PC-9 (cell line): ENCODE measurements around the gene ID1. TPM values are rescaled to one million over a fixed set of nuclear protein-coding genes. Genes with fewer than 3 reads are reported as not detected.
"Not testable (repeated sequence)": the region's sequence is repeated elsewhere in the genome, so short reads cannot be mapped to it uniquely, and the experiment has no call there.

Experiments used
- BruUV-seq: library from RNA; stranded (reverse); fragments of 400-500 nt; replicated peaks from 2 replicates; lab custom pipeline; 2021; lab: Mats Ljungman, UMichigan
- CTCF ChIA-PET: fragments of 300-600 bp; sonication (Branson Sonifier 250); formaldehyde crosslinking; loops from one replicate; lab custom pipeline; 2022; ENCODE audit warnings: antibody characterized with exemption; lab: Charles Lee
- POLR2A ChIA-PET: fragments of 300-600 bp; sonication (Branson Sonifier 250); formaldehyde crosslinking; loops from one replicate; lab custom pipeline; 2022; ENCODE audit warnings: antibody characterized with exemption; ENCODE audit not compliant: unreplicated experiment; lab: Charles Lee
- DNase-seq, 2 experiments: peaks; one replicate each; pipeline versions ENCODE4 v3.0.0 to v3.0.0-alpha.2; 2015 to 2022; ENCODE audit warnings: mixed read lengths in 1 of 2
- H2AFZ ChIP-seq: fragments of 200-600 bp; sonication (generic); 2 replicates; pipeline ENCODE4 v1.8.1; 2017; ENCODE audit warnings: antibody characterized with exemption
- H3F3A ChIP-seq: fragments of 200-600 bp; sonication (generic); 2 replicates; pipeline ENCODE4 v1.8.1; 2017; ENCODE audit warnings: antibody characterized with exemption, mild to moderate bottlenecking, low read depth; ENCODE audit not compliant: insufficient read depth
- H3K27ac ChIP-seq: fragments of 200-600 bp; sonication (generic); 2 replicates; pipeline ENCODE4 v1.6.1; 2016; ENCODE audit warnings: mixed run types
- H3K27me3 ChIP-seq: fragments of 200-600 bp; sonication (generic); 2 replicates; pipeline ENCODE4 v1.6.1; 2016; ENCODE audit warnings: low read depth, mixed run types; ENCODE audit not compliant: insufficient read depth
- H3K36me3 ChIP-seq: fragments of 200-600 bp; sonication (generic); 2 replicates; pipeline ENCODE4 v1.6.1; 2016; ENCODE audit warnings: low read depth, mixed run types
- H3K4me1 ChIP-seq: fragments of 200-600 bp; sonication (generic); replicated peaks from 2 replicates; pipeline ENCODE4 v1.6.1; 2016; ENCODE audit warnings: mixed run types; ENCODE audit not compliant: insufficient read depth
- H3K4me2 ChIP-seq: fragments of 200-600 bp; sonication (generic); 2 replicates; pipeline ENCODE4 v1.6.1; 2017; ENCODE audit warnings: mixed run types
- H3K4me3 ChIP-seq: fragments of 200-600 bp; sonication (generic); 2 replicates; pipeline ENCODE4 v1.6.1; 2016; ENCODE audit warnings: mixed run types
- H3K79me2 ChIP-seq: fragments of 200-600 bp; sonication (generic); 2 replicates; pipeline ENCODE4 v1.6.1; 2017; ENCODE audit warnings: low read depth, mixed run types
- H3K9me2 ChIP-seq: fragments of 200-600 bp; sonication (generic); 2 replicates; pipeline ENCODE4 v1.8.1; 2017; ENCODE audit warnings: mild to moderate bottlenecking; ENCODE audit not compliant: insufficient read depth
- H3K9me3 ChIP-seq: fragments of 200-600 bp; sonication (generic); 2 replicates; pipeline ENCODE4 v1.8.1; 2016; ENCODE audit warnings: low read depth; ENCODE audit not compliant: insufficient read depth
- H4K20me1 ChIP-seq: fragments of 200-600 bp; sonication (generic); 2 replicates; pipeline ENCODE4 v1.8.1; 2017; ENCODE audit not compliant: insufficient read depth
- EZH2 ChIP-seq: fragments of 200-600 bp; sonication (generic); IDR thresholded peaks from 2 replicates; pipeline ENCODE4 v1.8.0; 2017; ENCODE audit warnings: antibody characterized with exemption, low read depth
- intact Hi-C: fragments of 100-400 bp; cut with micrococcal nuclease; formaldehyde crosslinking; loops from one replicate; pipeline ENCODE4 v1.10.0; 2022; ENCODE audit not compliant: unreplicated experiment
- total RNA-seq: library from RNA; stranded (reverse); gene quantifications from 2 replicates; pipeline ENCODE4 v1.2.3, GENCODE V29; 2021
- TF ChIP-seq, protein P1 (sequence below): fragments of 200-600 bp; sonication (generic); conservative IDR thresholded peaks from 2 replicates; pipeline ENCODE4 v1.6.1; 2017; ENCODE audit warnings: mixed run types, antibody characterized with exemption, mild to moderate bottlenecking, moderate library complexity

The ID1 gene
- total RNA-seq, 1 experiment from 2014 or later = 74.4 TPM

DNA sequence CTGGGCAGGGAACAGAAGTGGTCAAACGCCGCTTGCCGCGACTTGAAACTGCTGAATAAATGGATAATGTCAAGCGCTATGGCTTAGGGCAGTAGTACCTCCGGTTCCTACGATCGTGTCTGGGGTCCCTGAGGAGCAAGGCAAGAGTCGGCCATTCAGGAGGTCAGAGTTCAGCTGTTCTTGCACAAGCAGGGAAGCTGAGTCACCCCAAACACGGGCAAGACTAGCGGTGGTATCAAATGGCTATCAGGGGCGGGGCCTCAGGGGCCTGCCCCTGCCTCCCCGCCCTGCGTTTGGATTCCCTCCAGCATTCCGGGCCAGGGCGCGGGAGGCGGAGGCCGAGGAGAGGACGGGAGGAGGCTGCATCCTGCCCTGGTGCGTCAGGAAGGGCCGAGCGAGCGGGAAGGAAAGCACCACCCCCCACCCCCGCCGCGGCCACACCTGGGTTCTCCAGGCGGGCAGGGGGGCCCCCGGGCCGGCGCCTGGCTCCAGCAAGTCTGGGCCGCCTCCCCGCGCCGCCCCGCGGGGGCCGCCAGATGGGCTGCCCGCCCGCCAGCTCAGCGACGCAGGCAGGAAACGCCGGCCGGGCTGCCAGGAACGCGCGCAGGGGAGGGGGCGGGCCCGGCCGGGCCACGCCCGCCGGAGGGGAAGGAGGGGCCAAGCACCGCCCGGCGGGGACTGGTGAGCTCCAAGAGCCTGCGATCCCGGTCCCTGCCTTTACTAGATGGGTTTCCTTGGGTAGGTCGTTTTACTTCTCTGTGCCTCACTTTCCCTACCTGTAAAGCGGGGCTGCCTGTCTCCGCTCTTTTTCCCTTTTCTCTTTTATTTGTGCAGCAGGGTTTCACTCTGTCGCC is 32.2 kb upstream of the ID1 start:
- Histone ChIP-seq H3F3A (peaks cover 35% of the 10 kb centered on the region; the same call in 1 of the 2 replicates), H3K36me3 (0 out of 2 replicates have a peak, but pooled peaks cover 12% of the 10 kb centered on the region), H2AFZ (peak overlapping the region; percentile 75; the same call in 1 of the 2 replicates), H4K20me1 (no peaks in the 10 kb centered on the region), H3K4me3 (peak overlapping the region; percentile 64), H3K9me3 (no peaks in the 10 kb centered on the region), H3K4me2 (peak overlapping the region; percentile 77), H3K79me2 (0 out of 2 replicates have a peak, but pooled peaks cover 5% of the 10 kb centered on the region), H3K27ac (peak overlapping the region; percentile 96), H3K9me2 (no peaks in the 10 kb centered on the region), H3K4me1 (peaks cover 46% of the 10 kb centered on the region), H3K27me3 (no peaks in the 10 kb centered on the region)
- no peak for TF ChIP-seq EZH2
- TF ChIP-seq, protein P1, sequence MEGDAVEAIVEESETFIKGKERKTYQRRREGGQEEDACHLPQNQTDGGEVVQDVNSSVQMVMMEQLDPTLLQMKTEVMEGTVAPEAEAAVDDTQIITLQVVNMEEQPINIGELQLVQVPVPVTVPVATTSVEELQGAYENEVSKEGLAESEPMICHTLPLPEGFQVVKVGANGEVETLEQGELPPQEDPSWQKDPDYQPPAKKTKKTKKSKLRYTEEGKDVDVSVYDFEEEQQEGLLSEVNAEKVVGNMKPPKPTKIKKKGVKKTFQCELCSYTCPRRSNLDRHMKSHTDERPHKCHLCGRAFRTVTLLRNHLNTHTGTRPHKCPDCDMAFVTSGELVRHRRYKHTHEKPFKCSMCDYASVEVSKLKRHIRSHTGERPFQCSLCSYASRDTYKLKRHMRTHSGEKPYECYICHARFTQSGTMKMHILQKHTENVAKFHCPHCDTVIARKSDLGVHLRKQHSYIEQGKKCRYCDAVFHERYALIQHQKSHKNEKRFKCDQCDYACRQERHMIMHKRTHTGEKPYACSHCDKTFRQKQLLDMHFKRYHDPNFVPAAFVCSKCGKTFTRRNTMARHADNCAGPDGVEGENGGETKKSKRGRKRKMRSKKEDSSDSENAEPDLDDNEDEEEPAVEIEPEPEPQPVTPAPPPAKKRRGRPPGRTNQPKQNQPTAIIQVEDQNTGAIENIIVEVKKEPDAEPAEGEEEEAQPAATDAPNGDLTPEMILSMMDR = no peak
- no TSS peak for BruUV-seq
- DNase-seq = peak; percentile 95 to 100
- POLR2A ChIA-PET = interaction anchor here (0.5 to 2.1 kb wide), 16 partner anchors 16 to 379 kb away, joined by 3 to 82 read pairs (median 14); partner anchors contain the start of gene ID1
- intact Hi-C loops = loop anchor here (1.0 kb wide), 3 partner anchors 20 to 37 kb away; no protein-coding TSS in a partner anchor
- CTCF ChIA-PET = interaction anchor here (0.6 to 18.7 kb wide), 6 partner anchors 10 to 56 kb away, joined by 3 to 407 read pairs (median 6); partner anchors contain the start of gene ID1

DNA sequence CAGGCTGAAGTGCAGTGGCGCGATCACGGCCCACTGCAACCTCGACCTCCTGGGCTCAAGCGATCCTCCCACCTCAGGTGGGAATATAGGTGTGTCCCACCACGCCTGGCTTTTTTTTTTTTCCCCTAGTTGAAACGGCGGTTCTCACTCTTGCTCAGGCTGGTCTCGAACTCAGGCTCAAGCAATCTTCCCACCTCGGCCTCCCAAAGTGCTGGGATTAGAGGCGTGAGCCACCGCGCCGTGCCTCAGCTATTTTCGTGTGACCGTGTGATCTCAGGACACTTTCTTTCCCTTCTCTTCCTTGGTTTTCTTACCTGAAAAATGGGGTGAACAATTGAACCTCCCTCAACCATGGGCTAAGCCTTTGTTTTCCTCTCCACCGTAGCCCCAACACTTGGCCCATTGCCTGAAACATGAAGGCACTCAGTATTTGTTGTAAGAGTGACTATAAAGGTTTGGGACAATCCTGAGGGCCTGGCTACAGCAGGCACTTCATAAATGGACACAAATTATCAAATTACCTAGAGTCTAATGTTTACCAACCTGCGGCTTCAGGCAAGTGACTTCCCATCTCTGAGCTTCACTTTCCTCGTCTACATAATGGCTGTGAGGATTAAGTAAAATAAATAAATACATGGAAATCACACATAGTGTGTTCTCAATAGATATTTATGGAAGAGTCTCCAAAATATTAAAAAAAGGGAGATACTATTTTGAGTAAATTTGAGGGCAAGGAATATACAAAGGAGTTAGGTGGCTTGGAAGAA is 31.4 kb upstream of the ID1 start:
- peak overlapping the region; percentile 96 for H3K27ac ChIP-seq
- H3F3A ChIP-seq = peaks cover 33% of the 10 kb centered on the region; the same call in 1 of the 2 replicates
- H3K4me1 ChIP-seq = peaks cover 38% of the 10 kb centered on the region
- no peak for TF ChIP-seq EZH2
- TF ChIP-seq, protein P1 = no peak
- intact Hi-C loops = loop anchor here (1.0 kb wide), 2 partner anchors 20 to 31 kb away; no protein-coding TSS in a partner anchor
- TSS peak; percentile 90 for BruUV-seq
- no peaks in the 10 kb centered on the region for H4K20me1 ChIP-seq
- H3K36me3 ChIP-seq = 0 out of 2 replicates have a peak, but pooled peaks cover 6% of the 10 kb centered on the region
- DNase-seq = peak; percentile 29 to 65
- H3K4me3 ChIP-seq = peak overlapping the region; percentile 64
- H3K4me2 ChIP-seq = peak overlapping the region; percentile 77
- no peaks in the 10 kb centered on the region for H3K79me2 ChIP-seq
- ChIA-PET CTCF (interaction anchor here (1.0 to 18.7 kb wide), 6 partner anchors 11 to 36 kb away, joined by 4 to 407 read pairs (median 6); partner anchors contain the start of gene ID1), POLR2A (interaction anchor here (0.6 to 2.1 kb wide), 16 partner anchors 15 to 264 kb away, joined by 3 to 82 read pairs (median 8); partner anchors contain the start of gene ID1)
- no peaks in the 10 kb centered on the region for H3K27me3 ChIP-seq
- no peaks in the 10 kb centered on the region for H3K9me2 ChIP-seq
- peak overlapping the region; percentile 75; the same call in 1 of the 2 replicates for H2AFZ ChIP-seq
- H3K9me3 ChIP-seq = no peaks in the 10 kb centered on the region

DNA sequence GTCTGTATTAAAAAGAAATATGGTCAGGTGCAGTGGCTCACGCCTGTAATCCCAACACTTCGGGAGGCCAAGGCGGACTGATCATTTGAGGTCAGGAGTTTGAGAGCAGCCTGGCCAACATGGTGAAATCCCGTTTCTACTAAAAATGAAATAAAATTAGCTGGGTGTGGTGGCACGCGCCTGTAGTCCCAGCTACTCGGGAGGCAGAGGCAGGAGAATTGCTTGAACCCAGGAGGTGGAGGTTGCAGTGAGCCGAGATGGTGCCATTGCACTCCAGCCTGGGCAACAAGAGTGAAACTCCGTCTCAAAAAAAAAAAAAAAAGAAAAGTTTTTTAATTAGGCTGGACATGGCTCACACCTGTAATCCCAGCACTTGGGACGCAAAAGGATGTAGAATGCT is 30.1 kb upstream of the ID1 start:
- BruUV-seq, H3K9me3 ChIP-seq, H3K9me2 ChIP-seq, H4K20me1 ChIP-seq, H3K4me3 ChIP-seq, CTCF ChIA-PET, DNase-seq, H3K36me3 ChIP-seq, intact Hi-C loops, H3K27me3 ChIP-seq, H3K4me2 ChIP-seq, H3K79me2 ChIP-seq, H2AFZ ChIP-seq: not testable (repeated sequence)
- Histone ChIP-seq H3K4me1 (peaks cover 25% of the 10 kb centered on the region), H3F3A (peaks cover 29% of the 10 kb centered on the region; the same call in 1 of the 2 replicates), H3K27ac (peak overlapping the region; percentile 96; the same call in 1 of the 2 replicates)
- POLR2A ChIA-PET = interaction anchor here (1.1 to 1.5 kb wide), 2 partner anchors 18 to 37 kb away, joined by 7 to 35 read pairs; no protein-coding TSS in a partner anchor
